Mucosa of descending colon (tissue), 3 donors: ENCODE measurements around the gene CHCHD4. TPM values are rescaled to one million over a fixed set of nuclear protein-coding genes. Genes with fewer than 3 reads are reported as not detected.

Experiments
- ATAC-seq: fragments of 200-7000 bp; cut with Tn5 transposase; one replicate; pipeline ENCODE4 v1.9.1; 2020; ENCODE audit warnings: mild to moderate bottlenecking, moderate library complexity
- DNase-seq, 3 donors: peaks; one replicate each; pipeline ENCODE4 v3.0.0-alpha.2; 2020
- H3K36me3 ChIP-seq: fragments of 200-600 bp; one replicate; pipeline ENCODE4 v1.8.0; 2021; ENCODE audit warnings: low read depth, mild to moderate bottlenecking
- H3K4me1 ChIP-seq: fragments of 200-600 bp; one replicate; pipeline ENCODE4 v1.8.0; 2021; ENCODE audit warnings: low read depth, mild to moderate bottlenecking
- H3K4me3 ChIP-seq: fragments of 200-600 bp; one replicate; pipeline ENCODE4 v1.8.0; 2021; ENCODE audit warnings: mild to moderate bottlenecking
- H3K9me3 ChIP-seq: fragments of 200-600 bp; one replicate; pipeline ENCODE4 v1.8.0; 2021; ENCODE audit warnings: mild to moderate bottlenecking
- CTCF ChIP-seq: fragments of 200-600 bp; IDR thresholded peaks from one replicate; pipeline ENCODE4 v1.8.0; 2022; ENCODE audit warnings: antibody characterized with exemption, mild to moderate bottlenecking
- intact Hi-C, 2 donors: fragments of 100-400 bp; cut with DNase I in 1 of 2; cut with micrococcal nuclease in 1 of 2; formaldehyde crosslinking; loops; one replicate each; pipeline versions ENCODE4 v1.11.0 to v1.11.1; 2022; cut with DNase I, micrococcal nuclease
- total RNA-seq, 3 donors: library from RNA; stranded (reverse); fragmentation: NEBNext Ultra II Directional in 2 of 3; extraction: Animal tissue kit (Norgen Biotek cat#: 25700) in 2 of 3; gene quantifications; one replicate each; pipeline versions ENCODE4 v1.2.1 to v1.2.4, GENCODE V29; 2021 to 2023
- donor health status: DM: no; HTN: no; CAD: no; lungs with moderate emphysema.
- donor health status: DM: no; HTN: no; CAD: no.
- donor health status: DM: no; HTN: yes; CAD: no.

Gene CHCHD4
- total RNA-seq, 3 donors from 2014 or later, result 15.1 to 32.6 (median 15.2) TPM

DNA sequence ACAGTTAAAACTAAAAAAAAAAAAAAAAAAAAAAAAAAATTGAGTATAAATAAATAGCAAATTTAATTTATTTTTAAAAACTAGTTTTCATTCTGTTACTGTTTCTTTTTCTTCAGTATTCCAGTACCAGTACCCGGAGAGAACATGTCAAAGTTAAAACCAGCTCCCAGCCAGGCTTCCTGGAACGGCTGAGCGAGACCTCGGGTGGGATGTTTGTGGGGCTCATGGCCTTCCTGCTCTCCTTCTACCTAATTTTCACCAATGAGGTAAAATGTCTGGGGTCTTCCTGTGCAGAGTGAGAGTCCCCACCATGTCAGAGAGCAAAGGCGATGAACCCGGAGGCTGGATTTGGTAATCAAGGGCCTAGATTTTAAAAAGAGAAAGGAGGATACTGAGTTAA is 4.6 kb upstream of the CHCHD4 start:
- Histone ChIP-seq H3K9me3 (no peaks in the 10 kb centered on the region), H3K36me3 (peaks cover 8% of the 10 kb centered on the region), H3K4me1 (peaks cover 17% of the 10 kb centered on the region), H3K4me3 (no peak overlapping the region)
- TF ChIP-seq CTCF, result no peak
- DNase-seq, result no peak
- intact Hi-C loops, result no loop called here
- ATAC-seq, result no peak

- no peak for DNase-seq
- Histone ChIP-seq H3K9me3 (no peaks in the 10 kb centered on the region), H3K4me3 (no peak overlapping the region), H3K4me1 (peaks cover 19% of the 10 kb centered on the region), H3K36me3 (peaks cover 5% of the 10 kb centered on the region)
- no peak for TF ChIP-seq CTCF
- ATAC-seq, result no peak
- intact Hi-C loops, result no loop called here
Observed at GRCh38 chr3:14128724-14129123, 4.1 kb upstream of the CHCHD4 start.

- Histone ChIP-seq H3K4me3 (no peak overlapping the region), H3K4me1 (peaks cover 20% of the 10 kb centered on the region), H3K9me3 (no peaks in the 10 kb centered on the region), H3K36me3 (peaks cover 4% of the 10 kb centered on the region)
- intact Hi-C loops, result no loop called here
- ATAC-seq (no peak), DNase-seq (no peak)
- TF ChIP-seq CTCF, result no peak
Observed at GRCh38 chr3:14127516-14128161, 3.0 kb upstream of the CHCHD4 start.

DNA sequence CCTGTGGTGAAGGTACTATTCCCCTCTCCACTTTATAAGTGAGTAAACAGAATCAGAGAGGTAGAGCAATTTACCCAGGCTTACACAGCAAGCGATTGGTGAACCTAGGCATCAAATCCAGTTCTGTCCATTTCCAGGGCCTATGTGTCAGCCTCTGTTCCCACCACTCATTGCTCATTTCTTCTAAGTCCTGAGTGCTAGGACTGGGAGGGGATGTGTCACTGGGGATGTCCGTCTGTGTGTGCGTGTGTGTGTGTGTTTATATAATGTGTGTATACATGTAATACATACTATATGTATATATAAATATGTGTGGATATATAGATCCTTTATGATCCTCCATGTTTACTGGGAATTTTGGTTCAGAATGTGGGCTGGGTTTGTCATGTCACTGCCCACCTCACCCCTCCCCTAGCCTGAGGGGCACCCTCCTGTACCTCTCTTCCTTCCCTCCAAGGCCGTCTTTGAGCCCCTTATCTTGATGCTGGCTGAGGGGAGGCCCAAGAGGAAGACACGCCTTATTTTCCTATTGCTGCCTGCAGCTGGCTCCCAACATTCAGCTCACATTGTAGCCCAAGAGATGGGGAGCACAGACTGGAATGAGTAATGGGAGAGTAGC is 2.3 kb upstream of the CHCHD4 start:
- no peak for ATAC-seq
- H3K4me1 ChIP-seq, result peaks cover 20% of the 10 kb centered on the region
- H3K36me3 ChIP-seq, result peaks cover 4% of the 10 kb centered on the region
- no peaks in the 10 kb centered on the region for H3K9me3 ChIP-seq
- intact Hi-C loops, result no loop called here
- H3K4me3 ChIP-seq, result no peak overlapping the region
- no peak for DNase-seq
- TF ChIP-seq CTCF, result no peak

DNA sequence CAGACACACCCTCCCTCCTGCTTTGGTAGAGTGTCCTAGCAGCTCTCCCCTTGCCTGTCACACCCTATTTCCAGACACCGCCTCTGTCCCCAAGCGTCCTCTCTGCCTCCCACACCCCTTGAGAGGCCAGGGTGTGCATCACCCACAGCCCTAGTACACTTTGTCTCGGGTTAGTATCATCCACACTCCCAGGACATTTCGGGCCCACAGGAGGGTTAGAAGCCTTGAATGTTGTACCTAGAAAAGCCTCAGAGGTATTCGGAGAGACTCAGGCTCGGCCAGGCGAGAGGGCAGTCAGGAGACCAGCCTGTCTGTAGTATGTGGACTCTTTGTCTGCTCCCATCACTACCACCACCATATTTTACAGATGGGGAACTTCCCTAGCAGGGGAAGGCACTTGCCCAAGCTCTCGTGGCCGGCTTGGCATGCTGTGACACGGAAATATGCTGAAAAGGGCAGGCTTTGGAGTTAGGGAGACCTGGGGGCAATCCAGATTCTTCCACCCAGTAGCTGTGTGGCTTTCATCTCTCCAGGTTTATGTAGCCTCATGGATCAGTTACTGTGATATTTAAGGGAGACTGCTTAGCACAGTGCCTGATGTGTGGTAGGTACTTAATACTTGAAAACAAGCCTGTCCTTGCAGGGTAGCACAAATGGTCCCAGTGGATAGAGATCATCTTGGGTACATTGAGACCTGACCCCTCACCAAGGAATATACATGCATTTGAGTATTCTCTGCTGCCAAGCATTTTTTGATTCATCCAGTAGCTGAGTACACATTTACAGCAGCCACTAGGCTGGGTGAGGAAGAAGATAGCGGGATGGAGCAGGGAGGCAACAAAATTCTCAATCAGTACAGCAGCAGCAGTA is 1.6 kb upstream of the CHCHD4 start:
- TF ChIP-seq CTCF, result no peak
- ATAC-seq (no peak), DNase-seq (no peak)
- Histone ChIP-seq H3K4me3 (no peak overlapping the region), H3K9me3 (no peaks in the 10 kb centered on the region), H3K4me1 (peaks cover 20% of the 10 kb centered on the region), H3K36me3 (peaks cover 4% of the 10 kb centered on the region)
- intact Hi-C loops, result no loop called here
